OCI-LY7 (cell line): Measurements from ENCODE around the gene KLC1. TPM values are rescaled to one million over a fixed set of nuclear protein-coding genes. Genes with fewer than 3 reads are reported as not detected.

ENCODE experiments used
- BruUV-seq: library from RNA; stranded (reverse); fragments of 400-500 nt; replicated peaks from 2 replicates; lab custom pipeline; 2021; lab: Mats Ljungman, UMichigan
- CTCF ChIA-PET: fragments of 300-600 bp; sonication (Branson Sonifier 250); formaldehyde crosslinking; loops from one replicate; lab custom pipeline; 2022; ENCODE audit warnings: antibody characterized with exemption; ENCODE audit not compliant: unreplicated experiment; lab: Charles Lee
- POLR2A ChIA-PET: fragments of 300-600 bp; sonication (Branson Sonifier 250); formaldehyde crosslinking; loops from one replicate; lab custom pipeline; 2022; ENCODE audit warnings: antibody characterized with exemption; lab: Charles Lee
- DNase-seq: peaks from one replicate; pipeline ENCODE4 v3.0.0-alpha.2; 2015; ENCODE audit warnings: low spot score
- H2AFZ ChIP-seq: fragments of 200-600 bp; sonication (generic), shearing (Covaris generic); 2 replicates; pipeline ENCODE4 v1.6.1; 2014; ENCODE audit warnings: mild to moderate bottlenecking, antibody characterized with exemption, low read length, moderate library complexity
- H3K27ac ChIP-seq: fragments of 200-600 bp; sonication (generic); 2 replicates; pipeline ENCODE4 v1.5.1; 2014; ENCODE audit warnings: mixed run types, low read depth, mild to moderate bottlenecking, moderate library complexity, low read length, inconsistent platforms; ENCODE audit not compliant: poor library complexity, severe bottlenecking
- H3K36me3 ChIP-seq: fragments of 200-600 bp; sonication (generic); 2 replicates; pipeline ENCODE4 v1.6.1; 2014; ENCODE audit warnings: mild to moderate bottlenecking, antibody characterized with exemption, low read length, moderate library complexity, mixed read lengths; ENCODE audit not compliant: insufficient read depth
- H3K4me1 ChIP-seq: fragments of 200-600 bp; sonication (generic); 2 replicates; pipeline ENCODE4 v1.5.1; 2014; ENCODE audit warnings: mild to moderate bottlenecking, low read length; ENCODE audit not compliant: insufficient read depth, poor library complexity, severe bottlenecking
- H3K4me2 ChIP-seq: fragments of 200-600 bp; sonication (generic); 2 replicates; pipeline ENCODE4 v1.6.1; 2014; ENCODE audit warnings: mild to moderate bottlenecking, low read length
- H3K4me3 ChIP-seq: fragments of 200-600 bp; sonication (generic); 2 replicates; pipeline ENCODE4 v1.5.1; 2014; ENCODE audit warnings: mild to moderate bottlenecking, low read depth, low read length; ENCODE audit not compliant: poor library complexity, severe bottlenecking
- H3K79me2 ChIP-seq: fragments of 200-600 bp; sonication (generic); 2 replicates; pipeline ENCODE4 v1.6.1; 2016; ENCODE audit warnings: low read depth, mild to moderate bottlenecking, low read length, moderate library complexity, mixed read lengths; ENCODE audit not compliant: insufficient read depth
- H3K9me2 ChIP-seq: fragments of 200-600 bp; sonication (generic); 2 replicates; pipeline ENCODE4 v1.6.1; 2016; ENCODE audit warnings: mild to moderate bottlenecking, low read length, mixed read lengths; ENCODE audit not compliant: insufficient read depth
- H3K9me3 ChIP-seq: fragments of 200-600 bp; sonication (generic); 2 replicates; pipeline ENCODE4 v1.6.1; 2014; ENCODE audit warnings: mild to moderate bottlenecking, mixed run types, low read length, mixed read lengths
- H4K20me1 ChIP-seq: fragments of 200-600 bp; sonication (generic); 2 replicates; pipeline ENCODE4 v1.6.1; 2014; ENCODE audit warnings: mild to moderate bottlenecking, antibody characterized with exemption, low read length, moderate library complexity, mixed read lengths; ENCODE audit not compliant: insufficient read depth
- EZH2phosphoT487 ChIP-seq: fragments of 200-600 bp; sonication (generic); IDR thresholded peaks from 2 replicates; pipeline ENCODE4 v1.6.1; 2018; ENCODE audit warnings: low read depth, borderline replicate concordance, mild to moderate bottlenecking, mixed run types, antibody characterized with exemption, low read length, moderate library complexity, mixed read lengths
- intact Hi-C: fragments of 100-400 bp; cut with micrococcal nuclease; formaldehyde crosslinking; loops from one replicate; pipeline ENCODE4 v1.10.0; 2022; ENCODE audit not compliant: unreplicated experiment
- total RNA-seq, 2 experiments: library from RNA; depleted of rRNA in 1 of 2; stranded (reverse); fragments of >200 nt in 1 of 2; shearing (Covaris generic) in 1 of 2; gene quantifications; 2 replicates each; pipeline ENCODE4 v1.2.3, GENCODE V29; 2014 to 2022
- TF ChIP-seq, protein P1 (sequence below): fragments of 200-600 bp; sonication (generic); conservative IDR thresholded peaks from 2 replicates; pipeline ENCODE4 v1.5.1; 2014; ENCODE audit warnings: mild to moderate bottlenecking, antibody characterized with exemption, low read length, moderate library complexity, mixed read lengths

Gene KLC1
- total RNA-seq, 2 experiments from 2014 or later = 147 to 157 TPM

DNA sequence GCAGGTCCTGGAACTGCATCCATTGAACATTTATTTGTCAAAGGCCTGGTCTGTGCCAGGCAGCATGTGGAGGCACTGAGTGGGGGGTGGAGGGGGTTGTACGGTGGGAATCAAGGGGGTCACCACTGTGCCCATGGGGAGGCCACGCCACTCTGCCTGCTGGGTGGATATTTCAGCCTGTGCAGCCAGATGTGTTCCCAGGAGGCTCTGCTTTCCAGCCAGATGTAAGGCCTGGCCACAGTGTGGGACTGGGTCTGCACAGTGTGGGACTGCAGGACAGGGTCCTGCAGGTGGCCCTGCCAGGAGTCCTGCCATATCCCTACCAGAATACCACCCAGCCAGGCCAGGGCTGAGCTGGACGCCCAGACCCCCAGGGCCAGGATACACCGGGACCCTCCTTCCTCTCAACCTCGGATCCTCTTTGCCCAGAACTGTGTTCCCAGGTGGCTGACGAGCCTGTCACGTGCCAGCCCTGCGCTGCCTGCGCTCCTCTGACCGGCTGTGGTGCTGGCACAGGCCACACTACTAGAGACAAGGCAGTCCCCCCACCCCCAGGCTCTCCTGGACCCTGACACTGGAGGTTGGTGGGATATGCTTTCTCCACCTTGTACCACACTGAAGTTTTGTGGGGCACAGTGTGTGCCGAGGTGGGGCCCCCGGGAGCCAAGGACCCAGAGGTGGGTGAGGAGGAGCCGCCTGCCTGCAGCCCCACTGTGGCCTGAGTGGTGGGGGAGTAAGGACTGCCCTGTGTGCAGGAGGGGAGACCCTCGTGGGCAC is 68.8 kb downstream of the KLC1 start:
- no TSS peak for BruUV-seq

DNA sequence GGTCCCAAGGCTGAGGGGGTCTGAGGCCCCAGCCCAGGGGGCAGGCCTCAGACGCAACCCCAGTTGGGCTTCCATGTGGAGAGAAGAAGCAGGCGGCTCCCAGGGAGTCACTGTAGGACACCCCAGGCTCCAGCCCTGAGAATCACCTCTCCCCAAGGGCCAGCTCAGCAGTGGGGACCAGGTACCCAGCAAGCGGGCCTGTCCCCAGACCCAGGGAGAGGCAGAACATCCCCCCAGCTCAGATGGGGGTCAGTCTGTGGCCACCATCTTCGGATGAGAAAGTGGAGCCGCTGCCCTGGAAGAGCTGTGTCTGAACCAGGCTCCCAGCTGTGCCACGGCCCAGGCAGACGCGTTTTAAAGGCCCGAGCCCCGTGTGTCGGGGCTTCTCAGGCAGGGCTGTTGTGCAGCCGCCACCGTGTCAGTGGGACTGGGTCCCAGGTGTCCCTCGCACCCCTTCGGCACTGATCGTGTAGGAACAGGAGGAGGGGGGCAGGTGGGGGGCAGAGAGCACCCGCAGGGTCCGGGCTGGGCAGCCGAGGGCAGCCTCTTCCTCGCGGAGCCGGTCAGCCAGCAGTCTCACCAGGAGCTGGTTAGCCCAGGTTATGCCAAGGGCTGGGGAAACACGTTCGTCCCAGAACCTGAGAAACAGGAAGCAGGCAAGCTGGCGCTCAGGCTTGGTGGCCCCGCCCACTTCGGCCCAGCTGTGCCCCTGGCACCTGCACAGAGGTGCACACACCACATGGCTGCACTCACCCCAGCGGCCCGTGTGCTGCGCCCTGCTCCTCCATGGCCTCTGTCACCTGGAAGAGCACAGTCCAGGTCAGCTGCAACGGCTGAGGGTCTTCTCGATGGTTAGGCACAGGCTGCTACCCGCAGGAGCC is 69.6 kb downstream of the KLC1 start:
- Histone ChIP-seq H3K36me3 (peaks cover 88% of the 10 kb centered on the region), H3K4me3 (peak overlapping the region; percentile 8), H3K4me1 (peaks cover 91% of the 10 kb centered on the region), H3K4me2 (peak overlapping the region; percentile 66), H3K79me2 (no peaks in the 10 kb centered on the region), H4K20me1 (no peaks in the 10 kb centered on the region), H2AFZ (no peak overlapping the region), H3K27ac (peak overlapping the region; percentile 76), H3K9me3 (no peaks in the 10 kb centered on the region), H3K9me2 (no peaks in the 10 kb centered on the region)
- ChIA-PET CTCF (interaction anchor here (0.6 to 1.3 kb wide), 3 partner anchors 8 to 127 kb away, joined by 3 read pairs; no protein-coding TSS in a partner anchor), POLR2A (interaction anchor here (0.6 to 1.8 kb wide), 6 partner anchors 8 to 108 kb away, joined by 3 to 10 read pairs (median 4); partner anchors contain the start of genes KLC1, XRCC3 and ZFYVE21)
- no peak for TF ChIP-seq EZH2phosphoT487
- BruUV-seq = no TSS peak
- peak; percentile 84 for DNase-seq
- intact Hi-C loops = loop anchor here (2.0 kb wide), 1 partner anchor 16 kb away; the partner anchor contains the start of genes XRCC3 and ZFYVE21

More for the DNA sequence above, 68.8 kb downstream of the KLC1 start:
- Histone ChIP-seq H2AFZ (no peak overlapping the region), H3K4me1 (peaks cover 97% of the 10 kb centered on the region), H3K4me3 (peak overlapping the region; percentile 8), H3K4me2 (peak overlapping the region; percentile 66), H4K20me1 (no peaks in the 10 kb centered on the region), H3K9me2 (no peaks in the 10 kb centered on the region), H3K79me2 (no peaks in the 10 kb centered on the region; the same call in 1 of the 2 replicates), H3K36me3 (peaks cover 88% of the 10 kb centered on the region), H3K27ac (peak overlapping the region; percentile 76), H3K9me3 (no peaks in the 10 kb centered on the region)
- POLR2A ChIA-PET = interaction anchor here (0.6 to 1.8 kb wide), 3 partner anchors 14 to 71 kb away, joined by 3 to 8 read pairs (median 4); partner anchors contain the start of genes XRCC3 and ZFYVE21
- TF ChIP-seq, protein P1, sequence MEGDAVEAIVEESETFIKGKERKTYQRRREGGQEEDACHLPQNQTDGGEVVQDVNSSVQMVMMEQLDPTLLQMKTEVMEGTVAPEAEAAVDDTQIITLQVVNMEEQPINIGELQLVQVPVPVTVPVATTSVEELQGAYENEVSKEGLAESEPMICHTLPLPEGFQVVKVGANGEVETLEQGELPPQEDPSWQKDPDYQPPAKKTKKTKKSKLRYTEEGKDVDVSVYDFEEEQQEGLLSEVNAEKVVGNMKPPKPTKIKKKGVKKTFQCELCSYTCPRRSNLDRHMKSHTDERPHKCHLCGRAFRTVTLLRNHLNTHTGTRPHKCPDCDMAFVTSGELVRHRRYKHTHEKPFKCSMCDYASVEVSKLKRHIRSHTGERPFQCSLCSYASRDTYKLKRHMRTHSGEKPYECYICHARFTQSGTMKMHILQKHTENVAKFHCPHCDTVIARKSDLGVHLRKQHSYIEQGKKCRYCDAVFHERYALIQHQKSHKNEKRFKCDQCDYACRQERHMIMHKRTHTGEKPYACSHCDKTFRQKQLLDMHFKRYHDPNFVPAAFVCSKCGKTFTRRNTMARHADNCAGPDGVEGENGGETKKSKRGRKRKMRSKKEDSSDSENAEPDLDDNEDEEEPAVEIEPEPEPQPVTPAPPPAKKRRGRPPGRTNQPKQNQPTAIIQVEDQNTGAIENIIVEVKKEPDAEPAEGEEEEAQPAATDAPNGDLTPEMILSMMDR = no peak
- no peak for TF ChIP-seq EZH2phosphoT487
- CTCF ChIA-PET = interaction anchor here (1.3 kb wide), 1 partner anchor 9 kb away, joined by 3 read pairs; no protein-coding TSS in a partner anchor
- no peak for DNase-seq
- intact Hi-C loops = loop anchor here (2.0 kb wide), 1 partner anchor 17 kb away; the partner anchor contains the start of genes XRCC3 and ZFYVE21
